Measurements from ENCODE around the gene KDELR1. TPM values are rescaled to one million over a fixed set of nuclear protein-coding genes. Genes with fewer than 3 reads are reported as not detected.
A peak's percentile ranks its signal among the peaks of the same experiment; 100 is the strongest.

KDELR1 gene
- total RNA-seq (2014; rRNA removed; shearing (Covaris generic)) = 82.2 and 97.9 TPM in 2 replicates
- polyA plus RNA-seq (2015; cell fraction: cytosol; rRNA removed) = 254 and 271 TPM in 2 replicates
- 61.3 and 78.6 TPM in 2 replicates for polyA plus RNA-seq (2015; cell fraction: nucleus; rRNA removed)

DNA sequence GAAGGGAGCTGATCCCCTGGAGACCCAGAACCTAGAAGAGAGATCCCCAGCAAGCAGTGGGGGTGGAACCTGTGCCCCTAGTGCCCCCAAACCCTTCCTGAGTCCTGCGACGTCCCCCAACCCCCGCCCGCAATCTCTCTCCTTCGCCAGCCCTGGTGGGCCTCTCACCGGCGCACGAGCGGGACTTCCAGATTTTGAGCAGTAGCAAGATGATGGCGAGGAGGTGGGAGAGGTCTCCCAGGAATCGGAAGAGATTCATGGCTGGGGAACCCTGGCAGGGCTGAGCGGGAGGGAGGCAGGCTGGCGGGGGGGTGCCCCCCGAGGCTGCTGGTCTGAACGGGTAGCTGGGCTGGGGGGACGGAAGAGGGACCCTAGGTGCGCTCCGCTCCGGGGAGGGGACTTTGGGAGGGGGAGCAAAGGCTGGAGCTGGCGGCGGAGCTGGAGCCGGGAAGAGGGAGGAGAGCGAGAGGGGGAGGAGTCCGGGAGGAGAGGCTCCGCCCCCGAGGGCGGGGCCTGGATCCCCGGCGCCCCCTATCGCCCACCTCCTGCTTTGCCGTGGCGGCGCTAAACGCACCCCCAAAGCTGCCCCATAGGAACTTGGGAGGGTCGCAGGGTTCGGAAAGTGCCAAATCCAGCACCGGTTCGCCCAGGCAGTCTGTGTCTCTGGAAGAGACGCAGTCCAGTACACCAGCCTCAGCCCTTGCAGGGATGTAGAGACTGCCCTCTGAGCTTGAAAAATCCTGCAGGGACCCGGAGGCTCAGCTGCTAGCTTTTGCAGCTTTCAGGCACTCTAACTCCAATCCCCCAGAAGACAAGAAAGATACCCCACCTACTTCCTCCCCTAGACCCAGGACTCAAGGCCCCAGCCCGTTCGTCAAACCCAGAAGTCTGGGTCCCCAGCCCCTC, at the start of gene KDELR1:
TSS of gene KDELR1 (minus strand) at position 452 of the 906 bp plus-strand sequence. CDS start at position 259, 193 bp downstream.
- in situ Hi-C loops (cut with HindIII; ENCODE audit: low pct_unique_long_range_greater_than_20kb, low sequenced_read_pairs) = no loop called here
- peak; percentile 64 for DNase-seq (ENCODE audit: low read depth, low spot score)

DNA sequence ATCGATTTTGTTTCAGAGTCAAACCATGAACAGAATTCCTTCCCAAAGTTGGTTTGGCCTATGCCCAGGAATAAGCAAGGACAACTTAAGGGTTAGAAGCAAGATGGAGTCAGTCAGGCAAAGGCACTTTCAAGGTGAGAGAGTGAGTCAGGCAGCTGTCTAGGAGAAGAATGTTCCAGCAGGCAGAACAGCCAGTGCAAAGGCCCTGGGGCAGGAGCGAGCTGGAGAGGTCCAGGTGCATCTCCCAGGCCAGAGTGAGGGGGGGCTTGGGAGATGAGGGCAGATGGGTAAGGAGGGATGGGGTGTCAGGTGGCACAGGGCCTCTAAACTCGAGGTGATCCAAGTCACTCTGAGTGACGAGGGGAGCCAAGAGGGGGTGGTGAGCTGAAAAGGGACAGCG, 45.2 kb upstream of the KDELR1 start:
- no peak for DNase-seq (ENCODE audit: low read depth, low spot score)

DNA sequence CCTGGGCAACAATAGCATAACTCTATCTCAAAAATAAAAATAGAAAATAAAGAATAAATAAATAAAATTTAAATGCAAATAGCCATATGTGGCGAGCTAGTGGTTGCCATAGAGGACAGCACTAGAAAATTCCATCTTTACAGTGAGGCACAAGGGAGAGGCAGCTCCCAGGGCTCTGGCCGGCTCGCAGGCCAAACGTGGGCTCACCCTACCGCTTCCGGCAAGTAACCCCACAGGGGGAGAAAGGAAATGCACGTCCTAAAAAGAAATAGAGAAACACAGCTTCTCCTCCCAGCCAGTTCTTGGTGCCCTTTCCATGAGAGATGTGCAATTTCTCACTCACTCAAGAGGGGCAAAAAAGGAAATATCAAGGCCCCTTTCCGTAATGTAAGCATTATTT, 42.0 kb upstream of the KDELR1 start:
- in situ Hi-C loops (cut with HindIII; ENCODE audit: low pct_unique_long_range_greater_than_20kb, low sequenced_read_pairs) = no loop called here
- no peak for DNase-seq (ENCODE audit: low read depth, low spot score)

More for the DNA sequence above, 45.2 kb upstream of the KDELR1 start:
- in situ Hi-C loops (cut with HindIII; ENCODE audit: low pct_unique_long_range_greater_than_20kb, low sequenced_read_pairs) = no loop called here

DNA sequence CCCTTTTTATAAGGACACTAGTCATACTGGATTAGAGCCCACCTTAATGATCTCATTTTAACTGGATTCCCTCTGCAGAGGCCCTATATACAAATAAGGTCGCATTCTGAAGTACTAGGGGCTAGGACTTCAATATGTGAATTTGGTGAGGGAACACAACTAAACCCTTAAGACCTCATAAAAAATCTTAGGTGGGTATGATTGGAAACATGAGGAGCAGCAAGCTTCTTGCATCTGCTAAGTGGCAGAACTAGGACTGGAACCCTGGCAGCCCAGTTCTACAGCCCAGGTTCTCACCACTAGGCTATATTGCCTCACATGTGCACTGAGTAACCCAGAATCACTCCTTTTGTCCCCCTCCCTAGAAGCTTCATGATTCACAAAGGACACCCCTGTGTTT, 37.3 kb upstream of the KDELR1 start:
- DNase-seq (ENCODE audit: low read depth, low spot score) = no peak
- in situ Hi-C loops (cut with HindIII; ENCODE audit: low pct_unique_long_range_greater_than_20kb, low sequenced_read_pairs) = no loop called here

DNA sequence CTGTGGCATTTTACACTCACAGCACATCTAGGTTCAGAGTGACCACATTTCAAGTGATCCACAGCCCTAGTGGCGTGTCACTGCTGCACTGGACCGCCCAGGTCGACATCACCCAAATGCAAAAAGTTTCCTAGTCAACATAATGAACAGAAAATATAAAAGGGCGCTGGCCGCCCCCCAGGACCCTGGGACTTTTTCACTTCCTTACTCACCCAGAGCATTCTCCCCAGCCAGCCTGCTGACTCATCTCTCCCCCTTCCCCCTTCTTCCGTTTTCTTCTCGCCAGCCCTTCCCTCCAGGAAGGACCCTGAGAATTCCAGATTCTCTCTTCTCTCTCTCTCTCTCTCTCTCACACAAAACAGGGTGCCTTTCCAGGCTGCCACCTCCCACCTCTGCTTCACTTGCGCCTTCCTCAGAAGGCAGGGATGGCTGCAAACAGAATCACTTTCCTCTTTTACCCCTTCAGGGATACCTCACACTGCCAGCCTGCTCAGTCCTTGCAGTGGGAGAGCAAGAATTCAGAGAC, 33.4 kb upstream of the KDELR1 start:
- in situ Hi-C loops (cut with HindIII; ENCODE audit: low pct_unique_long_range_greater_than_20kb, low sequenced_read_pairs) = no loop called here
- peak; percentile 30 for DNase-seq (ENCODE audit: low read depth, low spot score)

DNA sequence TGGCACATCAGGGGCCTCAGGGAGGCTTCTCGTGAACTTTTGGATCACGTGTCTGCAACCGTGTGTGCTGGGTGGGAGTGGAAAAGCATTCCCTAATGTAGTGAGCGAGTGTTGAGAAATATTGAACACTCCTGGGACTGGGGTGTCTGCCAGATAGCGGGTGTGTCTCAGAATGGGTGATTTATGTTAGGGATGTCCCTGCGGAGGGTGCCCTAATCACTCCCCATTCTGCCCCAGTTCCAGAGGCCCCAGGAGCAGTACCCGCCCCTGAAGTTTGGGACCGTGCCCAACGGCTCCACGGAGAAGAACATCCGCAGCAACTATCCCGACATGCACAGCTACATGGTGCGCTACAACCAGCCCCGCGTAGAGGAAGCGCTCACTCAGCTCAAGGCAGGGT, 30.2 kb upstream of the KDELR1 start:
- in situ Hi-C loops (cut with HindIII; ENCODE audit: low pct_unique_long_range_greater_than_20kb, low sequenced_read_pairs) = no loop called here
- no peak for DNase-seq (ENCODE audit: low read depth, low spot score)

DNA sequence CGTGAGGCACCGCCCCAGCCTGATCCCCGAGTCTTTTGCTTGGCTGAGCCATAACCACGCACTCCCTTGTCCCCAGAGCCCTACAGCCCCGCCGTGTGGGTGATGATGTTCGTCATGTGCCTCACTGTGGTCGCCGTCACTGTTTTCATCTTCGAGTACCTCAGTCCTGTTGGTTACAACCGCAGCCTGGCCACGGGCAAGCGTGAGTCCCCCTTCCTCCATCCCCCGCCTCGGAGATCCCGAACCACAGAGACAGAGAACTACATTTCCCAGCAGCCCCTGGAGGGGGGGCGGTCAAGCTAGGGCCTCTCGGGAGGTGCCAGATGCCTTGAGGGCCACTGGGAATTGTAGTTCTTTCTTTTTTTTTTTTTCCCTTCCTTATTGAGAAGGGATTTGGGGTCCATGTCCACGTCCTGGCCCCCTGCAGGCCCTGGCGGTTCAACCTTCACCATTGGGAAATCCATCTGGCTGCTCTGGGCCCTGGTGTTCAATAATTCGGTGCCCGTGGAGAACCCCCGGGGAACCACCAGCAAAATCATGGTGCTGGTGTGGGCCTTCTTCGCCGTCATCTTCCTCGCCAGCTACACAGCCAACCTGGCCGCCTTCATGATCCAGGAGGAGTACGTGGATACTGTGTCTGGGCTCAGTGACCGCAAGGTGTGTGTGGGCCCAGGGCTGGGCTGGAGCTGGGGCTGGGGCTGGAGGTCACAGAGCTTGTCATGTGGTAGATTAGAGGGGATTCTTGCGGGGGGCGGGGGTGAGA, 28.0 kb upstream of the KDELR1 start:
- DNase-seq (ENCODE audit: low read depth, low spot score) = peak; percentile 84
- in situ Hi-C loops (cut with HindIII; ENCODE audit: low pct_unique_long_range_greater_than_20kb, low sequenced_read_pairs) = no loop called here

GRCh38 chr19:48418317-48419064, 27.1 kb upstream of the KDELR1 start:
- peak; percentile 50 for DNase-seq (ENCODE audit: low read depth, low spot score)
- in situ Hi-C loops (cut with HindIII; ENCODE audit: low pct_unique_long_range_greater_than_20kb, low sequenced_read_pairs) = no loop called here

- DNase-seq (ENCODE audit: low read depth, low spot score) = no peak
- in situ Hi-C loops (cut with HindIII; ENCODE audit: low pct_unique_long_range_greater_than_20kb, low sequenced_read_pairs) = no loop called here
Observed at GRCh38 chr19:48417421-48417820, 26.1 kb upstream of the KDELR1 start.

DNA sequence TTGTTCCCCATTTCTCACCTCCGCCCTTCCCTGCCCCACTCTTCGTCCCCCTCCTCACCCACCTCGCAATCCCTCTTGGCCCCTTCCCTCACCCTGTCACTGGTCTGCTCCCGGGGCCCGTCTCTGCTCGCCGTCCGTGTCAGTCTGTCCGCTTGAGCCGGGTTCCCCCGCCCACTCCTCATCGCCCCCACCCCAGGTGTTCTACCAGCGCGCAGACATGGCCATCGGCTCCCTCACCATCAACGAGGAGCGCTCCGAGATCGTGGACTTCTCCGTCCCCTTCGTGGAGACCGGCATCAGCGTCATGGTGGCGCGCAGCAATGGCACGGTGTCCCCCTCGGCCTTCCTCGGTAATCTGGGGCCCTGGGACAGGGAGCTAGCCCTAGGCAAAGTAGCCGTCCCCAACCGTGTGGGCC, 24.5 kb upstream of the KDELR1 start:
- no peak for DNase-seq (ENCODE audit: low read depth, low spot score)
- in situ Hi-C loops (cut with HindIII; ENCODE audit: low pct_unique_long_range_greater_than_20kb, low sequenced_read_pairs) = no loop called here

GRCh38 chr19:48415395-48415794, 24.0 kb upstream of the KDELR1 start:
- peak; percentile 86 for DNase-seq (ENCODE audit: low read depth, low spot score)

GRCh38 chr19:48413879-48414587, 22.7 kb upstream of the KDELR1 start:
- DNase-seq (ENCODE audit: low read depth, low spot score) = no peak
- in situ Hi-C loops (cut with HindIII; ENCODE audit: low pct_unique_long_range_greater_than_20kb, low sequenced_read_pairs) = no loop called here

More at GRCh38 chr19:48415395-48415794, 24.0 kb upstream of the KDELR1 start:
- in situ Hi-C loops (cut with HindIII; ENCODE audit: low pct_unique_long_range_greater_than_20kb, low sequenced_read_pairs) = no loop called here

DNA sequence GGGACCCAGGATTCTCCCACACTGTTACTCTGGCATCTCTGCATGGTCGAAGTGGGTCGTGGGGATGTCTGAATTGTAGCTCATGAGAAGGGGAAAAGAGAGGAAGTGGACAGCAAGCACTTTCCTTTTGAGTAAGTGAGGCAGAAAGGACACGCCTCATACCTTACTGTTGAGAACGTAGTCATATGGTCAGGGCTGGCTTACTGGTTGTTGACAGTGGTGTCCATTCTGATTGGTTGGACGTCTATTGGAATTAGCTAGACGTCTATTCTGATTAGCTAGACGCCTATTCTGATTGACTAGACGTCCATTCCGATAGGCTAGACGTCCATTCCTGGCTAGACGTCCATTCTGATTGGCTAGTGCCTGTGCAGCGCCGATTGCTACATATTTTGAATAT, 14.5 kb upstream of the KDELR1 start:
- DNase-seq (ENCODE audit: low read depth, low spot score) = no peak
- in situ Hi-C loops (cut with HindIII; ENCODE audit: low pct_unique_long_range_greater_than_20kb, low sequenced_read_pairs) = no loop called here

DNA sequence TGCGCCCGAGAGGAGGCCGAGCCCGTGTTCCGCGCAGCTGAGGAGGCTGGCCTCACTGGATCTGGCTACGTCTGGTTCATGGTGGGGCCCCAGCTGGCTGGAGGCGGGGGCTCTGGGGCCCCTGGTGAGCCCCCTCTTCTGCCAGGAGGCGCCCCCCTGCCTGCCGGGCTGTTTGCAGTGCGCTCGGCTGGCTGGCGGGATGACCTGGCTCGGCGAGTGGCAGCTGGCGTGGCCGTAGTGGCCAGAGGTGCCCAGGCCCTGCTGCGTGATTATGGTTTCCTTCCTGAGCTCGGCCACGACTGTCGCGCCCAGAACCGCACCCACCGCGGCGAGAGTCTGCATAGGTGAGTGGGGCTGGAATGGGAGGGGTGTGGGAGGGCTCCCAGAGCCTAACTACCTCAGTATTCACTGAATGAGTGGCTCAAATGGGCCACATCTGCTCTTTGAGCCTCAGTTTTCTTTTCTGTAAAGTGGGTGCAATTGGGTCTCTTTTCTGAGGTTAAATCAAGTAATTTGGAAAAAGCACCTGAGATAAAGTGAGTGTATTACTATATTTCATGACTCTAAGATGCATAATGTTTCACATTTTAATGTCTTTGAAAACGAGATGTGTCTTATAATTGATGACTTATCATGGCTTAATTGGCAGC, 13.8 kb upstream of the KDELR1 start:
- DNase-seq (ENCODE audit: low read depth, low spot score) = no peak
- in situ Hi-C loops (cut with HindIII; ENCODE audit: low pct_unique_long_range_greater_than_20kb, low sequenced_read_pairs) = no loop called here

GRCh38 chr19:48403606-48404005, 12.3 kb upstream of the KDELR1 start:
- in situ Hi-C loops (cut with HindIII; ENCODE audit: low pct_unique_long_range_greater_than_20kb, low sequenced_read_pairs) = no loop called here
- peak; percentile 86 for DNase-seq (ENCODE audit: low read depth, low spot score)

DNA sequence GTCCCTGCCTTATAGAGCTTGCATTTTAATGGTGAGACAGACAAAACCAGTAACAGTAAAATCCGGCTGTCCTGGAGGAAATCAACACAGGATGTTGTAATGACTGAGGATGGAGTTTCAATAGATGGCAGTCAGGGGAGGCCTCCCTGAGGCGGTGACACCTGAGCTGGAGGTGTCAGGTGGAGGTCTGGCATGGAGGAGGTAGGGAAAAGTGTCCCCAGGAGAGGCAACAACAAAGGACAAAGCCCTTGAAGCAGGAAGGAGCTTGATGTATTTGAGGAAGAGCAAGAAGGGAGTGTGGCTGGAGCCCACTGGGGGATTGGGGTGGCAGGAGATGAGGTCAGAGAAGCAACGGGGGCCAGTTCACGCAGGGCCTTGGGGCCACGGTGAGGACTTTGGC, 9.9 kb upstream of the KDELR1 start:
- in situ Hi-C loops (cut with HindIII; ENCODE audit: low pct_unique_long_range_greater_than_20kb, low sequenced_read_pairs) = no loop called here
- no peak for DNase-seq (ENCODE audit: low read depth, low spot score)
